K562 (cell line): ENCODE results near the gene B4GALNT2. TPM values are rescaled to one million over a fixed set of nuclear protein-coding genes. Genes with fewer than 3 reads are reported as not detected.

Experiments used
- ARID3B ChIP-seq: fragments of 250-450 bp; sonication (Bioruptor Pico); IDR thresholded peaks from 2 replicates; pipeline ENCODE4 v1.4.0; 2020; ENCODE audit warnings: borderline replicate concordance
- EHMT2 ChIP-seq: fragments of 450-650 bp; IDR thresholded peaks from 2 replicates; pipeline ENCODE4 v1.6.1; 2018; ENCODE audit warnings: antibody characterized with exemption
- FOXM1 ChIP-seq, 2 experiments: fragments of 450-650 bp in 1 of 2; sonication (generic) in 1 of 2; formaldehyde crosslinking in 1 of 2; IDR thresholded peaks; 2 replicates each; pipeline versions ENCODE4 v1.6.1 to v1.9.0; 2017 to 2022; ENCODE audit warnings: low read depth in 2 of 2, mild to moderate bottlenecking in 2 of 2, missing genetic modification reagents in 1 of 2, moderate library complexity in 1 of 2
- HMGXB4 ChIP-seq: sonication (generic); formaldehyde crosslinking; IDR thresholded peaks from 2 replicates; pipeline ENCODE4 v1.8.1; 2023; ENCODE audit warnings: mild to moderate bottlenecking, missing genetic modification reagents
- KLF6 ChIP-seq: fragments of 250-450 bp; sonication (Bioruptor Pico); IDR thresholded peaks from 2 replicates; pipeline ENCODE4 v1.4.0; 2020; ENCODE audit warnings: mild to moderate bottlenecking, moderate library complexity, borderline replicate concordance
- NRF1 ChIP-seq, 2 experiments: fragments of 450-650 bp; IDR thresholded peaks in 1 of 2; conservative IDR thresholded peaks in 1 of 2; 2 replicates each; pipeline ENCODE4 v1.6.1; 2014; ENCODE audit warnings: mild to moderate bottlenecking in 2 of 2
- RAD21 ChIP-seq, 2 experiments: fragments of 250-450 bp in 1 of 2; fragments of 450-650 bp in 1 of 2; sonication (Bioruptor Pico) in 1 of 2; formaldehyde crosslinking in 1 of 2; IDR thresholded peaks in 1 of 2; conservative IDR thresholded peaks in 1 of 2; 2 replicates each; pipeline versions ENCODE4 v1.4.0 to v1.8.0; 2020 to 2022; ENCODE audit warnings: mild to moderate bottlenecking in 2 of 2, moderate library complexity in 1 of 2
- TCFL5 ChIP-seq: fragments of 250-450 bp; sonication (Bioruptor Pico); conservative IDR thresholded peaks from 2 replicates; pipeline ENCODE4 v1.6.1; 2021; ENCODE audit warnings: mild to moderate bottlenecking, moderate library complexity, matching md5 sums
- ZFP1 ChIP-seq: fragments of 450-650 bp; formaldehyde crosslinking; IDR thresholded peaks from 2 replicates; pipeline ENCODE4 v1.4.0; 2020; ENCODE audit warnings: mild to moderate bottlenecking, mixed read lengths
- ZNF124 ChIP-seq: sonication (generic); formaldehyde crosslinking; IDR thresholded peaks from 2 replicates; pipeline ENCODE4 v1.8.1; 2022; ENCODE audit warnings: missing genetic modification reagents
- ZNF175 ChIP-seq: fragments of 200-800 bp; sonication (Bioruptor generic); IDR thresholded peaks from 2 replicates; pipeline ENCODE4 v1.6.1; 2016; ENCODE audit warnings: low read depth, mild to moderate bottlenecking, missing genetic modification characterization, missing compliant biosample characterization
- polyA plus RNA-seq, 8 experiments: library from polyadenylated mRNA; depleted of rRNA in 4 of 8; stranded (reverse) in 5 of 8; unstranded in 3 of 8; fragments of >200 nt; fragmentation: Nextera tagmentation in 2 of 8; fragmentation: Illumina TruSeq in 1 of 8; extraction: Ambion mirVana in 2 of 8; extraction: Trizol in 1 of 8; gene quantifications; 2 replicates each; pipeline versions ENCODE4 v1.2.1 to v1.2.3, GENCODE V29; 2011 to 2014; ENCODE audit warnings: inconsistent platforms in 1 of 8, missing spikeins in 1 of 8
- total RNA-seq, 7 experiments: library from RNA; depleted of rRNA in 6 of 7; stranded (reverse); fragments of >200 nt in 6 of 7; fragmentation: Illumina TruSeq in 2 of 7; extraction: Trizol in 2 of 7; gene quantifications; 2 replicates each; pipeline versions ENCODE4 v1.2.1 to v1.2.3, GENCODE V29; 2011 to 2021; ENCODE audit warnings: low replicate concordance in 1 of 7
- TF ChIP-seq, protein P1 (sequence below): fragments of 250-450 bp; sonication (Bioruptor Pico); IDR thresholded peaks from 2 replicates; pipeline ENCODE4 v1.5.0; 2021; ENCODE audit warnings: mild to moderate bottlenecking, moderate library complexity

The B4GALNT2 gene
- total and polyA plus RNA-seq, 9 of the 15 experiments (the other 6 are each of a cell fraction or from before 2014, with no cell fraction given): not detected

DNA sequence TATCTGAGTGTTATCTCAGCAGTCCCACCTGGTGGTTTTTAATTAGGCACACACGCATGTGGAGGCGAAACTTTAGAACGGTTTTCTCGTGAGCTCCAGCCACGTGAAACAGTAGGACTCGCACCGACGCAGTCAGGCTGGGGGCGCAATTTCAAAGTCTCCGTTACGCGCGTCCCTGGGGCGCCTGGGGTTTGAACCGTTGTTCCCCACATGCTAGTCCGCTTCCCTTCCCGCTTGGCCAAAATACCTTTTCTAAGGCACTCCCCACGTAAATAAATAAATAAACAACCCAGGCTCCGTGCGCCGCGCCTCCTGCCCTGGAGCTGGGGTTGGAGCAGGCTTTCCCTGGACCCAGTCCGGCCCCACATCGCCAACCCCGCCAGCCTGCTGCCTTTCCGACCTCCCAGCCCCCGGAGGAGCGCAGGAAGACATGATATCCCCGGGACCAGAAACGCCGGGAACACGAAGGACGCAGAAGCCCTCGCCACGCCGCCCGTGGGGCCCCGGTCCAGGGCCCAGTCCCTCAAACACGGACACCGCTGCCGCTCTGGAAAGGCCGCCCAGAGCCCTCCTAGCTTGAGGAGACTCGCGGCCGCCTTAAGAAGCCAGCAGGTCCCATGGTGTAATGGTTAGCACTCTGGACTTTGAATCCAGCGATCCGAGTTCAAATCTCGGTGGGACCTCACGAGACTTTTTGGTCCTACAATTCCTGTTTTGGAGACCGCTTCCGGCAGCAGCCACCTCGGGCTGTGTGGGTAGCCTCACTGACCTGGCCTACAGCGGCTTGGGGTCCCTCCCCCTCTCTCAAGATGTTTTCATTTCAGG lies 59.6 kb downstream of the B4GALNT2 start (continued):
- TF ChIP-seq ZFP1 (CRISPR knock-in tag): no peak
- no peak for TF ChIP-seq ZNF124 (CRISPR knock-in tag)
- TF ChIP-seq, protein P1, sequence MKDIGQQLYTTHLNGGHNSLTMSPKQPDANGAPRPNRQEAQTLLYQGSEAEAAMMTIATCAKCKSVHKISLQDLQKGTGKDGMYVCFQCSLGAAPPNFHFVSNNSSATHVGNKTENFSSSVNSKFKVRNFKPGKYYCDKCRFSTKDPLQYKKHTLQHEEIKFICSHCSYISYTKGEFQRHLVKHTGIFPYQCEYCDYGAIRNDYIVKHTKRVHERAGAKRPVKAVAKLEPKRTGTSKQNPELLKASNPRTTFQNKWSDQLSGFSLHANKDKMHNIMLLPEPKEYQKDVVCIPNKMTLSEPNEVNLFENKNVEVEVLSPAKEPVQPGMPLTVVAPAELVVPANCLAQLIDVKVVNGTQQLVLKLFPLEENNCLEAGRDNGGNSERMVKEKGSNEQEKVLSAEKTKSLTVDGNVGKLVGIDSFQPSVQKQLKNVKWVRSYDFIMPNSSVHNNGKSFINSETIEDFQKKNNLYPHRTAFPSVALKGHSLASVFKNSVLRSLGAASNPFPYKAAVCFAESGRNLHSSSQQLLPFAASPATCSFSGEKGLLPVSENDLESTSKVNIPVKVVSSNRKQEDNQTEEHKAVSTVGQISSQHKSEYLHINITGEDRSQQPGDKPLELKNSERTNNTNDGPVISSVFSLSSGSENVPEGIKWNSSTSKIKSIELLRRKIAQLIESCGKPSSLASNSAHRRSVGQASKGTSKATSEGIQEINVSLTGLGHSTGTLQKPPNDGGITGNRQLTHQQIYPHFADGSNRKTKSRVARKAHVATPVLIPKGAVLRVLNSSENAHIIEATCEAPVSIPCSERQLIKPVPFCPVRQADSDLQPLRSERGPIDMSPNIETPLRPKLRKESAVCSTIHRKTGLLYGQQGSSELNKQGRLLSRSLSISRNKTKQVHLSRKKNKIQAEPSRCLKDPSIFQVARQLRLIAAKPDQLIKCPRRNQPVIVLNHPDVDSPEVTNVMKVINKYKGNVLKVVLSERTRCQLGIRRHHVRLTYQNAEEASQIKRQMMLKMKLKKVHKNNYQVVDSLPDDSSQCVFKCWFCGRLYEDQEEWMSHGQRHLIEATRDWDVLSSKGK (CRISPR knock-in tag): no peak
- no peak for TF ChIP-seq EHMT2
- no peak; a peak in 1 of 4 replicates for TF ChIP-seq NRF1 (conservative IDR thresholded peaks at IDR 0.05 in 1 of 2, IDR thresholded peaks at IDR 0.05 in 1 of 2)
- TF ChIP-seq KLF6 (CRISPR knock-in tag): peak; percentile 15; the same call in 1 of the 2 replicates
- no peak for TF ChIP-seq ARID3B (CRISPR knock-in tag)
- TF ChIP-seq HMGXB4: peak; percentile 97
- TF ChIP-seq TCFL5 (CRISPR knock-in tag): no peak
- TF ChIP-seq FOXM1 (IDR thresholded peaks at IDR 0.05; ENCODE audit: low read depth): peak; percentile 92
- peak; percentile 93 for TF ChIP-seq FOXM1 (CRISPR knock-in tag; IDR thresholded peaks at IDR 0.05; ENCODE audit: low read depth)
- peak; percentile 62; the same call in 1 of the 2 replicates for TF ChIP-seq ZNF175 (CRISPR knock-in tag)
- peak in 1 of 2 experiments; percentile 40; a peak in 3 of 4 replicates for TF ChIP-seq RAD21 (CRISPR knock-in tag; conservative IDR thresholded peaks at IDR 0.05 in 1 of 2, IDR thresholded peaks at IDR 0.05 in 1 of 2)
